Measurements from ENCODE around the gene ASIC1.

The ASIC1 gene

GRCh38 chr12:50038336-50038735, 19.1 kb upstream of the ASIC1 start:
- ChIA-PET CTCF (interaction anchor here (0.8 to 14.2 kb wide), 27 partner anchors 8 to 195 kb away, joined by 3 to 125 read pairs (median 9); partner anchors contain the start of genes AQP6, BCDIN3D and RACGAP1), POLR2A (no interaction called here)
- DNase-seq (ENCODE audit: extremely low spot score), result no peak
- no peak for TF ChIP-seq CTCF (IDR thresholded peaks at IDR 0.05; ENCODE audit: control extremely low read depth, extremely low read depth, low read depth, missing control alignments)

- ChIA-PET POLR2A (interaction anchor here (0.6 kb wide), 1 partner anchor 9 kb away, joined by 4 read pairs; no protein-coding TSS in a partner anchor), CTCF (interaction anchor here (0.6 to 14.2 kb wide), 40 partner anchors 9 to 196 kb away, joined by 3 to 125 read pairs (median 6); partner anchors contain the start of genes AQP6, BCDIN3D, CERS5 and RACGAP1)
- peak; percentile 96 for TF ChIP-seq CTCF (IDR thresholded peaks at IDR 0.05; ENCODE audit: control extremely low read depth, extremely low read depth, low read depth, missing control alignments)
- DNase-seq (ENCODE audit: extremely low spot score), result peak; percentile 87
Measured at GRCh38 chr12:50039151-50039835, 18.1 kb upstream of the ASIC1 start.

GRCh38 chr12:50040657-50041056, 16.7 kb upstream of the ASIC1 start:
- no peak for DNase-seq (ENCODE audit: extremely low spot score)
- ChIA-PET CTCF (interaction anchor here (0.9 to 14.2 kb wide), 12 partner anchors 8 to 95 kb away, joined by 3 to 125 read pairs (median 14); partner anchors contain the start of gene AQP6), POLR2A (no interaction called here)
- no peak for TF ChIP-seq CTCF (IDR thresholded peaks at IDR 0.05; ENCODE audit: control extremely low read depth, extremely low read depth, low read depth, missing control alignments)

GRCh38 chr12:50041062-50041860, 16.1 kb upstream of the ASIC1 start:
- no peak for TF ChIP-seq CTCF (IDR thresholded peaks at IDR 0.05; ENCODE audit: control extremely low read depth, extremely low read depth, low read depth, missing control alignments)
- CTCF ChIA-PET, result interaction anchor here (1.3 to 14.2 kb wide), 7 partner anchors 9 to 96 kb away, joined by 3 to 125 read pairs (median 35); partner anchors contain the start of genes AQP6 and RACGAP1
- POLR2A ChIA-PET, result no interaction called here
- no peak for DNase-seq (ENCODE audit: extremely low spot score)

- ChIA-PET POLR2A (no interaction called here), CTCF (interaction anchor here (1.3 to 14.2 kb wide), 6 partner anchors 8 to 96 kb away, joined by 3 to 125 read pairs (median 4); partner anchors contain the start of genes AQP6 and RACGAP1)
- DNase-seq (ENCODE audit: extremely low spot score), result no peak
- TF ChIP-seq CTCF (IDR thresholded peaks at IDR 0.05; ENCODE audit: control extremely low read depth, extremely low read depth, low read depth, missing control alignments), result no peak
Measured at GRCh38 chr12:50041962-50042361, 15.4 kb upstream of the ASIC1 start.

- ChIA-PET POLR2A (no interaction called here), CTCF (interaction anchor here (1.4 to 14.2 kb wide), 4 partner anchors 9 to 75 kb away, joined by 3 to 125 read pairs (median 64); partner anchors contain the start of gene AQP6)
- no peak for TF ChIP-seq CTCF (IDR thresholded peaks at IDR 0.05; ENCODE audit: control extremely low read depth, extremely low read depth, low read depth, missing control alignments)
- no peak for DNase-seq (ENCODE audit: extremely low spot score)
Measured at GRCh38 chr12:50042693-50043092, 14.7 kb upstream of the ASIC1 start.
